Stimulated activated CD8-positive, alpha-beta memory T cell treated with anti-CD3 and anti-CD28 coated beads, Interleukin-15, amount 100 ng/mL, for 24 hours (primary cell): ENCODE measurements around the gene KCND1.

Experiments
- DNase-seq: peaks from one replicate; pipeline ENCODE4 v3.0.0-alpha.2; 2020; ENCODE audit warnings: low read depth

Gene KCND1

GRCh38 chrX:48937054-48937907, 34.4 kb downstream of the KCND1 start:
- peak; percentile 65 for DNase-seq

- DNase-seq, result no peak
Measured at GRCh38 chrX:48936429-48937053, 35.1 kb downstream of the KCND1 start.

- no peak for DNase-seq
Measured at GRCh38 chrX:48935301-48935670, 36.4 kb downstream of the KCND1 start.

- no peak for DNase-seq
Measured at GRCh38 chrX:48934581-48935300, 36.9 kb downstream of the KCND1 start.

- DNase-seq, result no peak
Measured at GRCh38 chrX:48933757-48934156, 37.9 kb downstream of the KCND1 start.

- DNase-seq, result no peak
Measured at GRCh38 chrX:48927736-48928382, 43.8 kb downstream of the KCND1 start.

GRCh38 chrX:48927123-48927522, 44.5 kb downstream of the KCND1 start:
- DNase-seq, result no peak

- DNase-seq, result no peak
Measured at GRCh38 chrX:48924270-48924669, 47.4 kb downstream of the KCND1 start.

GRCh38 chrX:48923771-48924170, 47.9 kb downstream of the KCND1 start:
- DNase-seq, result no peak

- DNase-seq, result no peak
Measured at GRCh38 chrX:48920718-48921104, 50.9 kb downstream of the KCND1 start.

GRCh38 chrX:48919947-48920717, 51.5 kb downstream of the KCND1 start:
- DNase-seq, result no peak

GRCh38 chrX:48919360-48919841, 52.2 kb downstream of the KCND1 start:
- DNase-seq, result no peak

GRCh38 chrX:48918643-48919340, 52.9 kb downstream of the KCND1 start, which contains the start of gene PIM2:
TSS of gene PIM2 (minus strand) at chrX:48919024. CDS start at chrX:48918834, 190 bp downstream.
- DNase-seq, result peak; percentile 70

GRCh38 chrX:48918301-48918642, 53.4 kb downstream of the KCND1 start:
- no peak for DNase-seq

GRCh38 chrX:48917139-48918001, 54.3 kb downstream of the KCND1 start:
- peak; percentile 58 for DNase-seq

GRCh38 chrX:48914593-48915493, 56.8 kb downstream of the KCND1 start:
- no peak for DNase-seq

GRCh38 chrX:48913605-48914366, 57.9 kb downstream of the KCND1 start:
- DNase-seq, result no peak
